ENCODE results near the gene LEKR1.

GRCh38 chr3:156816794-156817645 lies 9.1 kb upstream of the LEKR1 start:
- TF ChIP-seq CTCF (IDR thresholded peaks at IDR 0.05; ENCODE audit: low read depth, low read length): no peak
- no peak for TF ChIP-seq EZH2phosphoT487 (IDR thresholded peaks at IDR 0.05; ENCODE audit: low read depth)

All from OCI-LY3 (cell line).